B cell (primary cell): ENCODE results near the gene EGLN2. TPM values are rescaled to one million over a fixed set of nuclear protein-coding genes. Genes with fewer than 3 reads are reported as not detected.

Experiments
- ATAC-seq: fragments of 200-7000 bp; cut with Tn5 transposase; one replicate; pipeline ENCODE4 v1.10.0; 2021; ENCODE audit warnings: low read depth, mild to moderate bottlenecking, moderate number of reproducible peaks, moderate library complexity
- CTCF ChIA-PET: fragments of 350-600 bp; sonication (Branson Sonifier 250); formaldehyde crosslinking; loops from one replicate; lab custom pipeline; 2021; ENCODE audit warnings: antibody characterized with exemption, inconsistent platforms; lab: Charles Lee
- POLR2A ChIA-PET: fragments of 350-600 bp; sonication (Branson Sonifier 250); formaldehyde crosslinking; loops from one replicate; lab custom pipeline; 2021; ENCODE audit warnings: antibody characterized with exemption; lab: Charles Lee
- DNase-seq: peaks from one replicate; pipeline ENCODE4 v3.0.0; 2013
- H2AFZ ChIP-seq: 2 replicates; pipeline ENCODE4 v1.6.1; 2012; ENCODE audit warnings: mild to moderate bottlenecking, low read depth, low read length; ENCODE audit not compliant: insufficient read depth, poor library complexity, severe bottlenecking
- H3K27ac ChIP-seq, 2 donors: 1 replicate in 1 of 2; 2 replicates in 1 of 2; pipeline ENCODE4 v1.5.1; 2012 to 2013; ENCODE audit warnings: low read length in 2 of 2, mild to moderate bottlenecking in 2 of 2, moderate library complexity in 1 of 2
- H3K27me3 ChIP-seq, 4 experiments: fragments of 200-600 bp in 1 of 4; sonication (generic) in 1 of 4; replicated peaks in 1 of 4; 1 replicate in 2 of 4; 2 replicates in 2 of 4; pipeline versions ENCODE4 v1.6.1 to v1.7.0; 2013 to 2016; ENCODE audit warnings: low read length in 3 of 4, mild to moderate bottlenecking in 2 of 4, mixed read lengths in 1 of 4, moderate library complexity in 1 of 4; ENCODE audit not compliant: insufficient read depth in 4 of 4, control insufficient read depth in 3 of 4; ENCODE audit errors: control extremely low read depth in 1 of 4
- H3K36me3 ChIP-seq, 2 experiments: replicated peaks in 1 of 2; 1 replicate in 1 of 2; 2 replicates in 1 of 2; pipeline versions ENCODE4 v1.6.1 to v1.7.1; 2013; ENCODE audit warnings: low read length in 1 of 2; ENCODE audit not compliant: insufficient read depth in 2 of 2, control insufficient read depth in 1 of 2; ENCODE audit errors: control extremely low read depth in 1 of 2, extremely low read depth in 1 of 2
- H3K4me1 ChIP-seq, 2 donors: fragments of 200-600 bp in 1 of 2; sonication (generic) in 1 of 2; 1 replicate in 1 of 2; 2 replicates in 1 of 2; pipeline versions ENCODE4 v1.5.1 to v1.6.1; 2013 to 2017; ENCODE audit warnings: low read length in 2 of 2; ENCODE audit not compliant: control insufficient read depth in 2 of 2, insufficient read depth in 2 of 2
- H3K4me2 ChIP-seq: replicated peaks from 2 replicates; pipeline ENCODE3; 2012; ENCODE audit warnings: mild to moderate bottlenecking, low read depth, low read length; ENCODE audit not compliant: poor library complexity, severe bottlenecking
- H3K4me3 ChIP-seq, 5 experiments: fragments of 200-600 bp in 1 of 5; sonication (generic) in 1 of 5; 1 replicate in 3 of 5; 2 replicates in 2 of 5; pipeline versions ENCODE4 v1.5.1 to v1.7.0; 2011 to 2016; ENCODE audit warnings: low read length in 4 of 5, mild to moderate bottlenecking in 4 of 5, low read depth in 2 of 5, control low read depth in 1 of 5, moderate library complexity in 1 of 5; ENCODE audit not compliant: insufficient read depth in 1 of 5; ENCODE audit errors: control extremely low read depth in 1 of 5, extremely low read depth in 1 of 5
- H3K79me2 ChIP-seq: fragments of 200-600 bp; sonication (generic); one replicate; pipeline ENCODE4 v1.6.0; 2016; ENCODE audit warnings: low read length; ENCODE audit not compliant: control insufficient read depth, insufficient read depth
- H3K9ac ChIP-seq: fragments of 200-600 bp; sonication (generic); 2 replicates; pipeline ENCODE4 v1.6.1; 2017; ENCODE audit warnings: mild to moderate bottlenecking, low read length, moderate library complexity
- H3K9me3 ChIP-seq, 3 donors: one replicate each; pipeline versions ENCODE4 v1.6.1 to v1.7.1; 2013; ENCODE audit warnings: low read length in 2 of 3; ENCODE audit not compliant: control insufficient read depth in 2 of 3, insufficient read depth in 1 of 3; ENCODE audit errors: control extremely low read depth in 1 of 3
- H4K20me1 ChIP-seq: 2 replicates; pipeline ENCODE4 v1.6.0; 2012; ENCODE audit warnings: mild to moderate bottlenecking, low read length; ENCODE audit not compliant: insufficient read depth, control insufficient read depth, poor library complexity, severe bottlenecking
- H3K27ac Mint-ChIP-seq: one replicate; pipeline ENCODE4 v1.8.0; 2021; ENCODE audit warnings: mixed read lengths
- H3K27me3 Mint-ChIP-seq: one replicate; pipeline ENCODE4 v1.8.0; 2021; ENCODE audit warnings: mixed read lengths
- H3K4me1 Mint-ChIP-seq: one replicate; pipeline ENCODE4 v1.8.0; 2021; ENCODE audit warnings: mixed read lengths
- H3K4me3 Mint-ChIP-seq: one replicate; pipeline ENCODE4 v1.8.0; 2021; ENCODE audit warnings: mixed read lengths
- H3K9me3 Mint-ChIP-seq: one replicate; pipeline ENCODE4 v1.8.0; 2022; ENCODE audit warnings: mixed read lengths; ENCODE audit not compliant: insufficient read depth
- EZH2 ChIP-seq: IDR thresholded peaks from 2 replicates; pipeline ENCODE4 v1.6.1; 2012; ENCODE audit warnings: borderline replicate concordance, low read depth, mild to moderate bottlenecking, moderate library complexity, low read length; ENCODE audit not compliant: insufficient read depth, poor library complexity, severe bottlenecking
- WGBS: methylation state at CpG from one replicate; pipeline ENCODE4 v1.1.5; 2013; ENCODE audit warnings: missing lambda C conversion rate; ENCODE audit not compliant: insufficient coverage; 5-methylcytosine and 5-hydroxymethylcytosine counted together
- intact Hi-C: fragments of 100-400 bp; cut with micrococcal nuclease; formaldehyde crosslinking; loops from one replicate; pipeline ENCODE4 v1.10.0; 2022
- polyA plus RNA-seq: library from polyadenylated mRNA; depleted of rRNA; stranded (reverse); fragments of >200 nt; gene quantifications from 2 replicates; pipeline ENCODE4 v1.2.3, GENCODE V29; 2012
- total RNA-seq, 2 donors: library from RNA; stranded (reverse); fragments of 120-200 nt in 1 of 2; gene quantifications; 1 replicate in 1 of 2; 2 replicates in 1 of 2; pipeline versions ENCODE4 v1.2.3 to v1.2.4, GENCODE V29; 2013 to 2022
- TF ChIP-seq, protein P1 (sequence below): fragments of 200-600 bp; IDR thresholded peaks from one replicate; pipeline ENCODE4 v1.8.0; 2022; ENCODE audit warnings: antibody characterized with exemption, mild to moderate bottlenecking

EGLN2 gene
- total and polyA plus RNA-seq, 2 donors (not counting 1 experiment from before 2014, with no cell fraction given) = 130 to 178 TPM

DNA sequence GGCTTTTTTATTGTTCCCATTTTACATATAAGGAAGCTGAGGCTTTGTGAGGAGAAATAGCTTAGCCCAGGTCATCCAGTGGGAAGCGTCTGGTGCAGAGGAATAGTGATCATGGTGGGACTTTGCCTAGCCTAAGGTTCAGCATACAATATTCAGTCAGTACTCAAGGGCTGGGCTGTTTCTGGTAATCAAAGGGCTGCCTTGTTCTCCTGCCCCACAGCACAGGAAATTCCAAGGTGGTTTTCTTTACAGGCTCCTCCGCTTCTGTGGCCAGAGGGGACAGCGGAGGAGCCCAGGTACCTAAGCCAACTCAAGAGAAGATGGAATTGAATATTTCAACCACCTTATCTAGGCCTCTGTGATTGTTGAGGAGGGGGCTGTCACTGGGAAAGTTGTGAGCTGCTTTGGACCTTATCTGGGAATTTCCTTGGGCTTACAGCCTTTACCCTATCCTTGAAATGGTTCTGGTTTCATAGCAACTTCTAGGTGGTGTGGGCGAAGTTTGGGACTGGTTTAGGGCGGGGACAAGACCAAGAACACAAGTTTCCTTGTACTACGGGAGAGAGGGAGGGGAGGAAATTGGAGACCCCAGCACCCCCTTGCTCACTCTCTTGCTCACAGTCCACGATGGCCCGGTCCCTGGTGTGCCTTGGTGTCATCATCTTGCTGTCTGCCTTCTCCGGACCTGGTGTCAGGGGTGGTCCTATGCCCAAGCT lies 23.9 kb upstream of the EGLN2 start, which contains the start of gene MIA:
Gene MIA (plus strand): TSS at position 606 of the 716 bp plus-strand sequence. CDS start 22 bp downstream, at position 628.
- no peak within 1 kb of the TSS for H3K9ac ChIP-seq
- H3K36me3 ChIP-seq = peaks cover 0 to 3% of the 10 kb centered on the region in 2 experiments
- ATAC-seq (no peak), DNase-seq (no peak)
- no peaks in the 10 kb centered on the region for H3K27me3 ChIP-seq
- H3K9me3 Mint-ChIP-seq = no peaks in the 10 kb centered on the region
- no peak for TF ChIP-seq EZH2
- TF ChIP-seq, protein P1, sequence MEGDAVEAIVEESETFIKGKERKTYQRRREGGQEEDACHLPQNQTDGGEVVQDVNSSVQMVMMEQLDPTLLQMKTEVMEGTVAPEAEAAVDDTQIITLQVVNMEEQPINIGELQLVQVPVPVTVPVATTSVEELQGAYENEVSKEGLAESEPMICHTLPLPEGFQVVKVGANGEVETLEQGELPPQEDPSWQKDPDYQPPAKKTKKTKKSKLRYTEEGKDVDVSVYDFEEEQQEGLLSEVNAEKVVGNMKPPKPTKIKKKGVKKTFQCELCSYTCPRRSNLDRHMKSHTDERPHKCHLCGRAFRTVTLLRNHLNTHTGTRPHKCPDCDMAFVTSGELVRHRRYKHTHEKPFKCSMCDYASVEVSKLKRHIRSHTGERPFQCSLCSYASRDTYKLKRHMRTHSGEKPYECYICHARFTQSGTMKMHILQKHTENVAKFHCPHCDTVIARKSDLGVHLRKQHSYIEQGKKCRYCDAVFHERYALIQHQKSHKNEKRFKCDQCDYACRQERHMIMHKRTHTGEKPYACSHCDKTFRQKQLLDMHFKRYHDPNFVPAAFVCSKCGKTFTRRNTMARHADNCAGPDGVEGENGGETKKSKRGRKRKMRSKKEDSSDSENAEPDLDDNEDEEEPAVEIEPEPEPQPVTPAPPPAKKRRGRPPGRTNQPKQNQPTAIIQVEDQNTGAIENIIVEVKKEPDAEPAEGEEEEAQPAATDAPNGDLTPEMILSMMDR = no peak
- H3K4me3 Mint-ChIP-seq = peak within 1 kb of the TSS; percentile 56
- 100% methylated on average over 3 of the region's 9 CpGs for WGBS
- CTCF ChIA-PET = interaction anchor here (4.6 kb wide), 1 partner anchor 44 kb away, joined by 34 read pairs; no protein-coding TSS in a partner anchor
- peaks cover 0 to 20% (median 0%) of the 10 kb centered on the region in 3 donors for H3K9me3 ChIP-seq
- peaks cover 15% of the 10 kb centered on the region for H4K20me1 ChIP-seq
- intact Hi-C loops = loop anchor here (5.0 kb wide), 3 partner anchors 42 to 1363 kb away; partner anchors contain the start of genes PLEKHG2 and SERTAD3
- no peak within 1 kb of the TSS for H3K4me3 ChIP-seq
- peaks cover 50 to 64% of the 10 kb centered on the region in 2 donors for H3K4me1 ChIP-seq
- H2AFZ ChIP-seq = no peak within 1 kb of the TSS
- peak within 1 kb of the TSS in 1 of 2 donors; percentile 12 for H3K27ac ChIP-seq
- H3K27ac Mint-ChIP-seq = peak within 1 kb of the TSS; percentile 70
- peaks cover 57% of the 10 kb centered on the region for H3K4me1 Mint-ChIP-seq
- peaks cover 18% of the 10 kb centered on the region for H3K79me2 ChIP-seq
- POLR2A ChIA-PET = interaction anchor here (0.6 to 4.6 kb wide), 2 partner anchors 10 to 24 kb away, joined by 3 to 99 read pairs; partner anchors contain the start of genes ACTMAP and SNRPA
- H3K4me2 ChIP-seq = peak within 1 kb of the TSS; percentile 89
- no peaks in the 10 kb centered on the region for H3K27me3 Mint-ChIP-seq
